SK-N-SH treated with all-trans-retinoic acid at 6 μM for 48 hours (cell line): ENCODE results near the gene TAF10.

Source experiments
- ATAC-seq: fragments of 200-7000 bp; cut with Tn5 transposase; 3 replicates; pipeline ENCODE4 v1.9.1; 2020; ENCODE audit warnings: mild to moderate bottlenecking, moderate library complexity
- ARNTL ChIP-seq: fragments of 450-650 bp; formaldehyde crosslinking; IDR thresholded peaks from 2 replicates; pipeline ENCODE4 v1.5.0; 2020; ENCODE audit warnings: low read depth, mild to moderate bottlenecking, moderate library complexity, borderline replicate concordance
- BACH2 ChIP-seq: fragments of 250-450 bp; sonication (Bioruptor Pico); IDR thresholded peaks from 2 replicates; pipeline ENCODE4 v1.9.0; 2021; ENCODE audit warnings: mild to moderate bottlenecking, borderline replicate concordance
- CREB5 ChIP-seq: fragments of 250-450 bp; sonication (Bioruptor Pico); IDR thresholded peaks from 2 replicates; pipeline ENCODE4 v1.5.1; 2020; ENCODE audit warnings: low read depth, mild to moderate bottlenecking, moderate library complexity
- CSDC2 ChIP-seq: fragments of 250-450 bp; sonication (Bioruptor Pico); IDR thresholded peaks from 2 replicates; pipeline ENCODE4 v1.5.0; 2020; ENCODE audit warnings: mild to moderate bottlenecking, moderate library complexity
- CSRNP3 ChIP-seq: fragments of 250-450 bp; sonication (Bioruptor Pico); IDR thresholded peaks from 2 replicates; pipeline ENCODE4 v1.5.1; 2021; ENCODE audit warnings: mild to moderate bottlenecking, moderate library complexity
- ESRRG ChIP-seq: fragments of 250-450 bp; sonication (Bioruptor Pico); IDR thresholded peaks from 2 replicates; pipeline ENCODE4 v1.6.1; 2021; ENCODE audit warnings: mild to moderate bottlenecking
- GLIS3 ChIP-seq: fragments of 250-450 bp; sonication (Bioruptor Pico); IDR thresholded peaks from 2 replicates; pipeline ENCODE4 v1.5.0; 2020; ENCODE audit warnings: mild to moderate bottlenecking, moderate library complexity
- ISL1 ChIP-seq: fragments of 250-450 bp; sonication (Bioruptor Pico); IDR thresholded peaks from 2 replicates; pipeline ENCODE4 v2.1.2; 2022; ENCODE audit warnings: mild to moderate bottlenecking, moderate library complexity
- PATZ1 ChIP-seq: fragments of 250-450 bp; sonication (Bioruptor Pico); IDR thresholded peaks from 2 replicates; pipeline ENCODE4 v1.8.0; 2020; ENCODE audit warnings: mild to moderate bottlenecking, moderate library complexity, borderline replicate concordance
- PPARA ChIP-seq: fragments of 250-450 bp; sonication (Bioruptor Pico); IDR thresholded peaks from 2 replicates; pipeline ENCODE4 v1.5.0; 2020; ENCODE audit warnings: mild to moderate bottlenecking, borderline replicate concordance
- RARB ChIP-seq: fragments of 250-450 bp; sonication (Bioruptor Pico); IDR thresholded peaks from 2 replicates; pipeline ENCODE4 v1.8.0; 2021; ENCODE audit warnings: mild to moderate bottlenecking, moderate library complexity
- TCF4 ChIP-seq: fragments of 250-450 bp; sonication (Bioruptor Pico); IDR thresholded peaks from 2 replicates; pipeline ENCODE4 v1.8.0; 2021; ENCODE audit warnings: mild to moderate bottlenecking, moderate library complexity, borderline replicate concordance
- TOX ChIP-seq: fragments of 250-450 bp; sonication (Bioruptor Pico); IDR thresholded peaks from 2 replicates; pipeline ENCODE4 v1.8.0; 2021; ENCODE audit warnings: mild to moderate bottlenecking, moderate library complexity, borderline replicate concordance
- TSHZ2 ChIP-seq: fragments of 250-450 bp; sonication (Bioruptor Pico); IDR thresholded peaks from 2 replicates; pipeline ENCODE4 v1.5.0; 2020; ENCODE audit warnings: mild to moderate bottlenecking, moderate library complexity
- ZC3H10 ChIP-seq: fragments of 250-450 bp; sonication (Bioruptor Pico); IDR thresholded peaks from 2 replicates; pipeline ENCODE4 v1.5.1; 2021; ENCODE audit warnings: mild to moderate bottlenecking, moderate library complexity
- ZFP3 ChIP-seq: fragments of 250-450 bp; sonication (Bioruptor Pico); IDR thresholded peaks from 2 replicates; pipeline ENCODE4 v1.5.0; 2020; ENCODE audit warnings: mild to moderate bottlenecking, moderate library complexity
- ZFP30 ChIP-seq: fragments of 450-650 bp; formaldehyde crosslinking; IDR thresholded peaks from 2 replicates; pipeline ENCODE4 v1.5.0; 2022; ENCODE audit warnings: mild to moderate bottlenecking, moderate library complexity
- ZNF565 ChIP-seq: fragments of 450-650 bp; formaldehyde crosslinking; conservative IDR thresholded peaks from 2 replicates; pipeline ENCODE4 v1.5.0; 2020; ENCODE audit warnings: low read depth, mild to moderate bottlenecking, moderate library complexity
- ZNF8 ChIP-seq: fragments of 450-650 bp; formaldehyde crosslinking; IDR thresholded peaks from 2 replicates; pipeline ENCODE4 v1.5.0; 2020; ENCODE audit warnings: mild to moderate bottlenecking, moderate library complexity

TAF10 gene

GRCh38 chr11:6565325-6565724, 46.7 kb downstream of the TAF10 start:
- TF ChIP-seq PATZ1 (no peak), ARNTL (CRISPR knock-in tag) (no peak), ZFP30 (CRISPR knock-in tag) (no peak), ESRRG (CRISPR knock-in tag) (no peak), CSRNP3 (CRISPR knock-in tag) (no peak), CSDC2 (CRISPR knock-in tag) (no peak), GLIS3 (CRISPR knock-in tag) (no peak), TOX (CRISPR knock-in tag) (no peak), ZFP3 (CRISPR knock-in tag) (no peak), PPARA (no peak), ZNF565 (no peak), TSHZ2 (CRISPR knock-in tag) (no peak), RARB (no peak), ZNF8 (CRISPR knock-in tag) (no peak), CREB5 (no peak), TCF4 (CRISPR knock-in tag) (no peak)
- TF ChIP-seq, all 23 proteins: peak for 0
- ATAC-seq, result no peak

GRCh38 chr11:6563667-6564066, 48.3 kb downstream of the TAF10 start:
- TF ChIP-seq ISL1, result no peak
- TF ChIP-seq BACH2 (CRISPR knock-in tag), result no peak
- no peak for TF ChIP-seq CSDC2 (CRISPR knock-in tag)
- no peak for TF ChIP-seq ESRRG (CRISPR knock-in tag)
- no peak for TF ChIP-seq ZC3H10 (CRISPR knock-in tag)
- no peak for TF ChIP-seq TCF4 (CRISPR knock-in tag)
- TF ChIP-seq CSRNP3 (CRISPR knock-in tag), result no peak
- TF ChIP-seq TSHZ2 (CRISPR knock-in tag), result no peak
- no peak for TF ChIP-seq ZFP30 (CRISPR knock-in tag)
- ATAC-seq, result no peak
